Measurements from ENCODE around the gene CHRNA9. TPM values are rescaled to one million over a fixed set of nuclear protein-coding genes. Genes with fewer than 3 reads are reported as not detected.

The CHRNA9 gene
- polyA plus RNA-seq, 1 donor (not counting 4 experiments of a cell fraction or from before 2014, with no cell fraction given), result 0.03 TPM

- H3K9me1 ChIP-seq (ENCODE audit: control insufficient read depth, extremely low read depth, insufficient read depth, low read length), result no peaks in the 10 kb centered on the region
- no peaks in the 10 kb centered on the region for H3K9me3 ChIP-seq (ENCODE audit: control insufficient read depth, low read depth, low read length)
- no peaks in the 10 kb centered on the region for H3K27me3 ChIP-seq (ENCODE audit: control insufficient read depth, extremely low read depth, insufficient read depth, low read length)
- DNase-seq (ENCODE audit: low read depth, low spot score) (no peak), FAIRE-seq (no peak)
- no peak for TF ChIP-seq CTCF (optimal IDR thresholded peaks at IDR 0.05 in 1 of 3, IDR thresholded peaks at IDR 0.05 in 1 of 3, conservative IDR thresholded peaks at IDR 0.05 in 1 of 3; ENCODE audit: extremely low read depth in 1 of 3, insufficient read depth in 2 of 3, low read length in 3 of 3)
- no peak for TF ChIP-seq EZH2 (IDR thresholded peaks at IDR 0.05; ENCODE audit: low read length)
- H3K79me2 ChIP-seq (ENCODE audit: control insufficient read depth, insufficient read depth, low read length), result no peaks in the 10 kb centered on the region
- no peaks in the 10 kb centered on the region for H4K20me1 ChIP-seq (ENCODE audit: control insufficient read depth, extremely low read depth, insufficient read depth, low read length)
- no peak overlapping the region for H3K4me3 ChIP-seq (ENCODE audit: control insufficient read depth in 2 of 3, extremely low read depth in 1 of 3, insufficient read depth in 2 of 3, low read depth in 1 of 3, low read length in 3 of 3)
- peaks cover 13% of the 10 kb centered on the region for H3K4me1 ChIP-seq (ENCODE audit: control insufficient read depth, extremely low read depth, insufficient read depth, low read length)
- H3K27ac ChIP-seq (ENCODE audit: control insufficient read depth, insufficient read depth, low read length), result no peak overlapping the region
- dilution Hi-C loops (cut with MboI; ENCODE audit: extremely low pct_ligation_motif_present, low sequenced_read_pairs), result no loop called here
- no peaks in the 10 kb centered on the region for H3K36me3 ChIP-seq (ENCODE audit: control insufficient read depth in 2 of 2, extremely low read depth in 1 of 2, insufficient read depth in 2 of 2, low read length in 2 of 2)
- no peak overlapping the region for H3K4me2 ChIP-seq (ENCODE audit: control insufficient read depth, extremely low read depth, insufficient read depth, low read depth, low read length)
- no peak overlapping the region for H3K9ac ChIP-seq (ENCODE audit: control insufficient read depth, extremely low read depth, insufficient read depth, low read length)
- no peak overlapping the region for H2AFZ ChIP-seq (ENCODE audit: control insufficient read depth, low read length)
Observed at GRCh38 chr4:40327340-40327739, 7.8 kb upstream of the CHRNA9 start.

- DNase-seq (ENCODE audit: low read depth, low spot score), result no peak
- Histone ChIP-seq H4K20me1 (ENCODE audit: control insufficient read depth, extremely low read depth, insufficient read depth, low read length) (no peaks in the 10 kb centered on the region), H3K27ac (ENCODE audit: control insufficient read depth, insufficient read depth, low read length) (no peak overlapping the region), H3K9me1 (ENCODE audit: control insufficient read depth, extremely low read depth, insufficient read depth, low read length) (no peaks in the 10 kb centered on the region), H3K4me2 (ENCODE audit: control insufficient read depth, extremely low read depth, insufficient read depth, low read depth, low read length) (no peak overlapping the region), H3K9ac (ENCODE audit: control insufficient read depth, extremely low read depth, insufficient read depth, low read length) (no peak overlapping the region), H3K9me3 (ENCODE audit: control insufficient read depth, low read depth, low read length) (no peaks in the 10 kb centered on the region), H3K79me2 (ENCODE audit: control insufficient read depth, insufficient read depth, low read length) (no peaks in the 10 kb centered on the region), H3K4me1 (ENCODE audit: control insufficient read depth, extremely low read depth, insufficient read depth, low read length) (peaks cover 14% of the 10 kb centered on the region), H2AFZ (ENCODE audit: control insufficient read depth, low read length) (no peak overlapping the region), H3K36me3 (ENCODE audit: control insufficient read depth in 2 of 2, extremely low read depth in 1 of 2, insufficient read depth in 2 of 2, low read length in 2 of 2) (no peaks in the 10 kb centered on the region), H3K4me3 (ENCODE audit: control insufficient read depth in 2 of 3, extremely low read depth in 1 of 3, insufficient read depth in 2 of 3, low read depth in 1 of 3, low read length in 3 of 3) (no peak overlapping the region), H3K27me3 (ENCODE audit: control insufficient read depth, extremely low read depth, insufficient read depth, low read length) (no peaks in the 10 kb centered on the region)
- no peak for FAIRE-seq
- TF ChIP-seq EZH2 (IDR thresholded peaks at IDR 0.05; ENCODE audit: low read length) (no peak), CTCF (optimal IDR thresholded peaks at IDR 0.05 in 1 of 3, IDR thresholded peaks at IDR 0.05 in 1 of 3, conservative IDR thresholded peaks at IDR 0.05 in 1 of 3; ENCODE audit: extremely low read depth in 1 of 3, insufficient read depth in 2 of 3, low read length in 3 of 3) (no peak)
- dilution Hi-C loops (cut with MboI; ENCODE audit: extremely low pct_ligation_motif_present, low sequenced_read_pairs), result no loop called here
Observed at GRCh38 chr4:40328383-40328782, 6.8 kb upstream of the CHRNA9 start.

Data from keratinocyte (primary cell).